ENCODE results near the gene NFASC.

Gene NFASC

DNA sequence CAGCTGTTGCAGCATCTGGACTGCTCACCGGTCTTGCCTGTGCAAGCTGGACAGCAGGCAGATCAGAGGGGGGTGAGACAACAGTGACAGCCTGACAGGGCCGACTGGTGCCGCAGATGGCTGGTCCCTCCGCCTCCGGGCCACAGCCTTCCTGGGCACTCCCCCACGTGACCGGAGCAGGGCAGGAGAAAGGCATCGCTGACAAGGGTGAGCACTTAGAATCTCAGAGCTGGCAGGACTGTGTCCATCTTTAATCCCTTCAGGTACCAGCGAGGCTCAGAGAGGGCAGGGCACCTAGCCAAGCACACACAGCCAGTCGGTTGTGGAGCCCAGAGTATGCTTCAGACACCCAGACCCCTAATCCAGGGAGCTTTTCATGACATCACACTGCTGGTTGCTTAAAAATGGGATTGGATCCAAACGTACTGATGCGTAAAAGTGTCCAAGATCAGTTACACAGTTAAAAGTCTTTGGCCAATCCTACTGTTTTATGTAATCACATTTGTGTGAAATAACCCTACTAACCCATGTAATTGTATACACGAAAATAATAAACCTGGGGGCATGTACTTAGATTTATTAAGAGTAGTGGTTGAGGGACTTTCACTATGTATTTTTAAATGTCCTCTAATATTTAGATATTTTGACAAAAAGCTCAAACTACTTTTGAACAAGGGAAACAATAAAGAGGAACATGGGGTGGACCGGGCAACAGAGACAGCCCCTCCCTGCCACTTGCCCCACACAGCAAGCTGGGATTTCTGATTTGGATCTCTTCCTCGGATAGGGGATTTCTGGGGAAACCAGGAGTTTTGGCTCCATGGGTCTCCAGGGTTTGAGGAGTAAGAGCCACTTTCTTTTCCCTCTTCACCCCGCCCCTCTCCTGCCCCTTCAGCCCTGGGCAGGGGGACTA is 171.6 kb downstream of the NFASC start:
- H3K27me3 ChIP-seq (ENCODE audit: control insufficient read depth, insufficient read depth, low read length), result peaks cover 52% of the 10 kb centered on the region
- H3K4me1 ChIP-seq (ENCODE audit: control insufficient read depth, insufficient read depth, low read length), result peaks cover 32% of the 10 kb centered on the region
- peak overlapping the region; percentile 32; the same call in 1 of the 2 replicates for H3K4me3 ChIP-seq (ENCODE audit: low read depth, low read length)
- no peak overlapping the region for H3K9ac ChIP-seq (ENCODE audit: low read depth, low read length)
- H3K36me3 ChIP-seq (ENCODE audit: control insufficient read depth, insufficient read depth, low read length), result no peaks in the 10 kb centered on the region
- no peaks in the 10 kb centered on the region for H3K9me3 ChIP-seq (ENCODE audit: control insufficient read depth, insufficient read depth, low read length)
- H3K27ac ChIP-seq (ENCODE audit: low read depth, low read length), result no peak overlapping the region

GRCh38 chr1:205042911-205043806 is 172.5 kb downstream of the NFASC start, which contains the start of gene CNTN2:
CNTN2 (plus strand) TSS chr1:205043212; CDS start chr1:205053186, 9,974 bp downstream.
- no peak within 1 kb of the TSS for H3K27ac ChIP-seq (ENCODE audit: low read depth, low read length)
- peak within 1 kb of the TSS; percentile 50 for H3K4me3 ChIP-seq (ENCODE audit: low read depth, low read length)
- peaks cover 52% of the 10 kb centered on the region for H3K27me3 ChIP-seq (ENCODE audit: control insufficient read depth, insufficient read depth, low read length)

GRCh38 chr1:205043866-205044265 is 173.2 kb downstream of the NFASC start:
- no peak overlapping the region for H3K27ac ChIP-seq (ENCODE audit: low read depth, low read length)
- H3K4me1 ChIP-seq (ENCODE audit: control insufficient read depth, insufficient read depth, low read length), result peaks cover 32% of the 10 kb centered on the region
- no peaks in the 10 kb centered on the region for H3K36me3 ChIP-seq (ENCODE audit: control insufficient read depth, insufficient read depth, low read length)
- H3K9me3 ChIP-seq (ENCODE audit: control insufficient read depth, insufficient read depth, low read length), result no peaks in the 10 kb centered on the region
- H3K27me3 ChIP-seq (ENCODE audit: control insufficient read depth, insufficient read depth, low read length), result peaks cover 52% of the 10 kb centered on the region
- H3K9ac ChIP-seq (ENCODE audit: low read depth, low read length), result no peak overlapping the region
- 0 out of 2 replicates have a peak overlapping the region, but pooled peaks have one; percentile 50 for H3K4me3 ChIP-seq (ENCODE audit: low read depth, low read length)

More at GRCh38 chr1:205042911-205043806, 172.5 kb downstream of the NFASC start, which contains the start of gene CNTN2:
- Histone ChIP-seq H3K9ac (ENCODE audit: low read depth, low read length) (no peak within 1 kb of the TSS), H3K36me3 (ENCODE audit: control insufficient read depth, insufficient read depth, low read length) (no peaks in the 10 kb centered on the region), H3K9me3 (ENCODE audit: control insufficient read depth, insufficient read depth, low read length) (no peaks in the 10 kb centered on the region), H3K4me1 (ENCODE audit: control insufficient read depth, insufficient read depth, low read length) (peaks cover 32% of the 10 kb centered on the region)

DNA sequence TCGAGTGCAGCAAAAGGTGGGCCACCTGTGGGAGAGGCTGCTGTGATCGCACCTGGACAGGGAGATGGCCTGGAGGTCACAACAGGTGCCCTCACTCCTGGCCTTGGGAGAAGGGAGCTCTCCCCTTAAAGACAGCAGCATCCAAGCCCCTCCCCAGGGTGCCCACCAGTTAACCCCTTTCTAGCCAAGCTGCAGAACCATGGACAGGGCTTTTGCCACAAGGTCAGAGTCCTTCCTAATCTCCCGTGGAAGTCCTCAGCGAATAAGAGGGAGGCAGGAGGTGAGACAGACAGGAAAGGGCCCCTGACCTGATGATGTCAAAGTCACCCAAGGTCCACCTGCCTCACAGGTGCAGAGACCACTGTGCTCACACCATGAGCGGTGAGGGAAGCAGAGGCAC is 174.1 kb downstream of the NFASC start:
- Histone ChIP-seq H3K4me3 (ENCODE audit: low read depth, low read length) (no peak overlapping the region), H3K9ac (ENCODE audit: low read depth, low read length) (no peak overlapping the region), H3K27ac (ENCODE audit: low read depth, low read length) (no peak overlapping the region), H3K4me1 (ENCODE audit: control insufficient read depth, insufficient read depth, low read length) (peaks cover 32% of the 10 kb centered on the region), H3K27me3 (ENCODE audit: control insufficient read depth, insufficient read depth, low read length) (peaks cover 49% of the 10 kb centered on the region), H3K9me3 (ENCODE audit: control insufficient read depth, insufficient read depth, low read length) (no peaks in the 10 kb centered on the region), H3K36me3 (ENCODE audit: control insufficient read depth, insufficient read depth, low read length) (no peaks in the 10 kb centered on the region)

GRCh38 chr1:205045146-205045545 is 174.5 kb downstream of the NFASC start:
- Histone ChIP-seq H3K9ac (ENCODE audit: low read depth, low read length) (no peak overlapping the region), H3K27ac (ENCODE audit: low read depth, low read length) (no peak overlapping the region), H3K9me3 (ENCODE audit: control insufficient read depth, insufficient read depth, low read length) (no peaks in the 10 kb centered on the region), H3K4me1 (ENCODE audit: control insufficient read depth, insufficient read depth, low read length) (peaks cover 32% of the 10 kb centered on the region), H3K27me3 (ENCODE audit: control insufficient read depth, insufficient read depth, low read length) (peaks cover 45% of the 10 kb centered on the region), H3K36me3 (ENCODE audit: control insufficient read depth, insufficient read depth, low read length) (no peaks in the 10 kb centered on the region), H3K4me3 (ENCODE audit: low read depth, low read length) (no peak overlapping the region)

DNA sequence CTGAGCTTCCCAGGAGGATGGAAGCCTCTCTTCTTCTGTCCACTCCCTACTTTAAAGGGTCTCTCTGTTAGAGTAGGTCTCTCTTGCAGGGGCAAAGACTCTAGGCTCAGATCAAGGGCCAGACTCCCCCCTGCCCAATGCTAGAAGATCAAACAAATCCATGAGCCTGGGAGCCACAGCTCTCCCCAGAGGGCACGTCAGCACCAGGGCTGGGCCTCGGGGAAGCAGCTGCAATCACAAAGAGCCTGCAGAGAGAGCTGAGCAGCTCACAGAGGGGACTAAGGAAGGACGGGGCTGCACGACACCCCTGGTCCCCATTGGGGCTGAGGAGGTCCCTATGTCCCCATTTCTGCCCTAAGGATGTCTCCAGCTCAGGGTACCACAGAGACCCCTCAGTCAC is 176.2 kb downstream of the NFASC start:
- Histone ChIP-seq H3K4me1 (ENCODE audit: control insufficient read depth, insufficient read depth, low read length) (peaks cover 32% of the 10 kb centered on the region), H3K36me3 (ENCODE audit: control insufficient read depth, insufficient read depth, low read length) (no peaks in the 10 kb centered on the region), H3K27ac (ENCODE audit: low read depth, low read length) (no peak overlapping the region), H3K4me3 (ENCODE audit: low read depth, low read length) (no peak overlapping the region), H3K27me3 (ENCODE audit: control insufficient read depth, insufficient read depth, low read length) (peaks cover 39% of the 10 kb centered on the region), H3K9me3 (ENCODE audit: control insufficient read depth, insufficient read depth, low read length) (no peaks in the 10 kb centered on the region), H3K9ac (ENCODE audit: low read depth, low read length) (no peak overlapping the region)

- Histone ChIP-seq H3K9ac (ENCODE audit: low read depth, low read length) (no peak overlapping the region), H3K4me1 (ENCODE audit: control insufficient read depth, insufficient read depth, low read length) (peaks cover 37% of the 10 kb centered on the region), H3K27me3 (ENCODE audit: control insufficient read depth, insufficient read depth, low read length) (peaks cover 30% of the 10 kb centered on the region), H3K9me3 (ENCODE audit: control insufficient read depth, insufficient read depth, low read length) (no peaks in the 10 kb centered on the region), H3K4me3 (ENCODE audit: low read depth, low read length) (no peak overlapping the region), H3K36me3 (ENCODE audit: control insufficient read depth, insufficient read depth, low read length) (no peaks in the 10 kb centered on the region), H3K27ac (ENCODE audit: low read depth, low read length) (no peak overlapping the region)
Measured at GRCh38 chr1:205047764-205048231, 177.1 kb downstream of the NFASC start.

DNA sequence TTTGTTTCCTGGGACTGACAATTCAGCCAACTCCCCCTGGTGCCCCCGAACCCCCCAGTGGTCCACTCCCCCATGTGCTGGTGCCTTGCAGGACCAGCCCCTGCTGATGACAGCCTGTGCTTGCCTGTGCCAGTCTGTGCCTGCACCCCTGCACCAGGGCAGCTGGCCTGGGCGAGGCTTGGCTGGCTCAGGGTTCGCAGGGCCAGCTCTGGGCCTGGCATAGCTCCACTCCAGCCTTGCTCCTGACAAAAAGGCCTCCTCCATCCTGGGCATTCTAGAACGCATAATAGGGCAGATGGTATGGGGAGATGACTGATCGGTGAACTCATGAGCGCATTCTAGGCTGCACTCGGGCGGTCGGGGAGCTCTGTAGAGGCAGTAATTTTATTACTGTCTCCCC is 177.7 kb downstream of the NFASC start:
- peaks cover 26% of the 10 kb centered on the region for H3K27me3 ChIP-seq (ENCODE audit: control insufficient read depth, insufficient read depth, low read length)
- no peak overlapping the region for H3K4me3 ChIP-seq (ENCODE audit: low read depth, low read length)
- H3K9ac ChIP-seq (ENCODE audit: low read depth, low read length), result no peak overlapping the region
- H3K27ac ChIP-seq (ENCODE audit: low read depth, low read length), result no peak overlapping the region
- H3K36me3 ChIP-seq (ENCODE audit: control insufficient read depth, insufficient read depth, low read length), result no peaks in the 10 kb centered on the region
- H3K4me1 ChIP-seq (ENCODE audit: control insufficient read depth, insufficient read depth, low read length), result peaks cover 35% of the 10 kb centered on the region
- no peaks in the 10 kb centered on the region for H3K9me3 ChIP-seq (ENCODE audit: control insufficient read depth, insufficient read depth, low read length)

DNA sequence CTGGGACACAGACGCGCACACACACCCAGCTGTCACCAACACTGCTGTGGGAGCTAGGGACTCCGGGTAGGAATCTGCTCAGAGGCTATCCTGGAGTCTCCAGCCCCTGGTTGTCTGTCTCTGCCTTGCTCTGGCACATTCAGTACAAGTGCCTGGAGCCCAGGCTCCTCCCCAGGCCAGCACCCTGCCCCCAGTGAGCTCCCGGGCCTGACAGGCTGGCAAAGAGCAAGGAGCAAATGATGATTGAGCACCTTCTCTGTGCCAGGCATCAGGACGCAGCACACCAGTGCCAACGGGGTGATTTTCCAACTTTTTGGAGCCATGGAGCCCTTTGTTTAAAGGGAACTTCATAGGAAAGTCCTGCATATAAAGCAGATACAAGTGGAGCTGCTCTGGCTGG is 178.8 kb downstream of the NFASC start:
- peaks cover 15% of the 10 kb centered on the region for H3K27me3 ChIP-seq (ENCODE audit: control insufficient read depth, insufficient read depth, low read length)
- no peaks in the 10 kb centered on the region for H3K9me3 ChIP-seq (ENCODE audit: control insufficient read depth, insufficient read depth, low read length)
- H3K4me3 ChIP-seq (ENCODE audit: low read depth, low read length), result no peak overlapping the region
- no peaks in the 10 kb centered on the region for H3K36me3 ChIP-seq (ENCODE audit: control insufficient read depth, insufficient read depth, low read length)
- H3K9ac ChIP-seq (ENCODE audit: low read depth, low read length), result no peak overlapping the region
- no peak overlapping the region for H3K27ac ChIP-seq (ENCODE audit: low read depth, low read length)
- H3K4me1 ChIP-seq (ENCODE audit: control insufficient read depth, insufficient read depth, low read length), result peaks cover 24% of the 10 kb centered on the region

DNA sequence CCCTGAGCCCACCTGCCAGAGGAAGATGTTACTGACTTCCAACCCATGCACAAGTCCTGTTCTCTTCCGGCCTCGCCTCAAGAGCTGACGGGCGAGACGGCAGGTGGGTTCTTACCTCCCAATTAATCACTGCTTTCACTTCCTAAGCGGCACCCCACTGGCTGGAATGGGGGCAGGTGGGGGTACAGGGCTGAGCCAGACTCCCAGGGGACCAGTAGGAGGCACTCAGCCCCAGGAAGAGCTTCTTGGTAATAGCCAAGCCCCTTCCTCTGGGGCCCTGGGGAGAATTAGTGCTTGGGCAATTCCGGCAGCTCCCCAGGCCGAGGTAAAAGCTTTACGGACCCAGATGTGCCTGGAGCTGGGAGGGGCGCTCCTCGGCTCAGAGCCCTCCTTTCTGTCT is 182.0 kb downstream of the NFASC start:
- Histone ChIP-seq H3K36me3 (ENCODE audit: control insufficient read depth, insufficient read depth, low read length) (no peaks in the 10 kb centered on the region), H3K4me3 (ENCODE audit: low read depth, low read length) (no peak overlapping the region), H3K4me1 (ENCODE audit: control insufficient read depth, insufficient read depth, low read length) (peaks cover 5% of the 10 kb centered on the region; the same call in 1 of the 2 replicates), H3K9me3 (ENCODE audit: control insufficient read depth, insufficient read depth, low read length) (no peaks in the 10 kb centered on the region), H3K27ac (ENCODE audit: low read depth, low read length) (no peak overlapping the region), H3K9ac (ENCODE audit: low read depth, low read length) (no peak overlapping the region), H3K27me3 (ENCODE audit: control insufficient read depth, insufficient read depth, low read length) (no peaks in the 10 kb centered on the region)
